ENCODE measurements around the gene WDFY1. TPM values are rescaled to one million over a fixed set of nuclear protein-coding genes. Genes with fewer than 3 reads are reported as not detected.
A peak's percentile ranks its signal among the peaks of the same experiment; 100 is the strongest.

Gene WDFY1
- total RNA-seq, 1 experiment from 2014 or later = 37.5 TPM

DNA sequence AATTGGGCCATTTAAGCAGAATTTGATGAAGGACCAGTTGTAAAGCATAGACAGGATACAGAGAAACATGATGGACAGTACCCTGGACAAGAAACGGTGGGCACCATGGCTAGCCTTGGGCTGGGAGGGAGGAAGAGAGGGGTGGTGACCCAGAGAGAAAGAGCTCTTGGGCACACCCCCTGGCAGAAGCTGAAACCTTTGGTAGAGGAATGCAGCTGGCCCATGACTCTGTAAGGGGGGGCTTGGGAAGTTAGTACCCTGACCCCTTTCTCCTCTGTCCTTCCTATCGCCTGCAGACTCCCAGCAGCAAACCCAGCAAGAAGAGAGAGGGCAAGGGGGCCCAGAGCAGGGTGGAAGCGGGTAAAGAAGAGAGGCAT, 44.7 kb upstream of the WDFY1 start:
- Mint-ChIP-seq H3K4me1 (ENCODE audit: low read depth, unreplicated experiment) (peaks cover 14% of the 10 kb centered on the region), H3K36me3 (ENCODE audit: insufficient read depth, unreplicated experiment) (peaks cover 10% of the 10 kb centered on the region), H3K4me3 (ENCODE audit: low read depth, unreplicated experiment) (no peak overlapping the region), H3K27ac (ENCODE audit: unreplicated experiment) (no peak overlapping the region), H3K27me3 (ENCODE audit: unreplicated experiment) (no peaks in the 10 kb centered on the region), H3K9me3 (ENCODE audit: low read depth, unreplicated experiment) (no peaks in the 10 kb centered on the region)
- CTCF ChIA-PET = interaction anchor here (0.6 to 1.7 kb wide), 3 partner anchors 295 to 733 kb away, joined by 3 to 6 read pairs (median 6); no protein-coding TSS in a partner anchor
- TF ChIP-seq, protein P1, sequence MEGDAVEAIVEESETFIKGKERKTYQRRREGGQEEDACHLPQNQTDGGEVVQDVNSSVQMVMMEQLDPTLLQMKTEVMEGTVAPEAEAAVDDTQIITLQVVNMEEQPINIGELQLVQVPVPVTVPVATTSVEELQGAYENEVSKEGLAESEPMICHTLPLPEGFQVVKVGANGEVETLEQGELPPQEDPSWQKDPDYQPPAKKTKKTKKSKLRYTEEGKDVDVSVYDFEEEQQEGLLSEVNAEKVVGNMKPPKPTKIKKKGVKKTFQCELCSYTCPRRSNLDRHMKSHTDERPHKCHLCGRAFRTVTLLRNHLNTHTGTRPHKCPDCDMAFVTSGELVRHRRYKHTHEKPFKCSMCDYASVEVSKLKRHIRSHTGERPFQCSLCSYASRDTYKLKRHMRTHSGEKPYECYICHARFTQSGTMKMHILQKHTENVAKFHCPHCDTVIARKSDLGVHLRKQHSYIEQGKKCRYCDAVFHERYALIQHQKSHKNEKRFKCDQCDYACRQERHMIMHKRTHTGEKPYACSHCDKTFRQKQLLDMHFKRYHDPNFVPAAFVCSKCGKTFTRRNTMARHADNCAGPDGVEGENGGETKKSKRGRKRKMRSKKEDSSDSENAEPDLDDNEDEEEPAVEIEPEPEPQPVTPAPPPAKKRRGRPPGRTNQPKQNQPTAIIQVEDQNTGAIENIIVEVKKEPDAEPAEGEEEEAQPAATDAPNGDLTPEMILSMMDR (IDR thresholded peaks at IDR 0.05; ENCODE audit: unreplicated experiment) = no peak
- no peak for DNase-seq
- BruUV-seq (replicated peaks) = no TSS peak
- intact Hi-C loops (cut with micrococcal nuclease; ENCODE audit: unreplicated experiment) = loop anchor here (1.0 to 5.0 kb wide), 3 partner anchors 152 to 367 kb away; no protein-coding TSS in a partner anchor

DNA sequence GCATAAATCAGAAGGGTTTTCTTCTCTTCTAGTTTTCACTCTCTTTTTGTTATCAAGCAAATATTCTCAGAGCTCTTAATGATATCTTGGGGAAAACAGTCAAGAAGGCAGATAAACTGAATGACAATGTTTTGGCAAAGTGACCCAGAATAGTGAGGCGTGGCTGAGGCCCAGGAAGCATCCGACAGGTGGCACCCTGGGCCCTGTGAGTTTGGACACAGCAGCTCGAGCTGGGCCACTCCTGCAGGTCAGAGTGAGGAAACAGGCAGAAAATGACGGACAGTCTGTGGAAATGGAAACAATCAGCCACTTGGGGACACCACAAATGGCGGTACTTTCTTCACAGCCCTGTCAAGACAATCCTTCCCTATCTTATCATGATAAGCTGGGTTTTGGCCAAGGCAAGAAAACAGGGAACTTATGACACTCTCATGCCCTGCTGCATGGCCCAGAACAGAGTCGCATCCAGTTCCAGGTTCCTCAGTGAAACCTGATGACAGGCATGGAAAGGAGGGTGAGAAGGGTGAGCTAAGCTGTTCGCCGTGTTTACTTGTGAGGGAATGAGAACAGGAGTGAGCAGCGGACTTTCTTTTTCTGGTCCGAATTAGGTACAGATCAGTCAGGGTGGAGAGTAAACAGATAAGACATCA, 44.2 kb upstream of the WDFY1 start:
- CTCF ChIA-PET = interaction anchor here (1.6 to 1.7 kb wide), 2 partner anchors 295 to 298 kb away, joined by 6 read pairs; no protein-coding TSS in a partner anchor
- no TSS peak for BruUV-seq (replicated peaks)
- peak; percentile 62 for DNase-seq
- TF ChIP-seq, protein P1 (IDR thresholded peaks at IDR 0.05; ENCODE audit: unreplicated experiment) = no peak
- Mint-ChIP-seq H3K9me3 (ENCODE audit: low read depth, unreplicated experiment) (no peaks in the 10 kb centered on the region), H3K4me3 (ENCODE audit: low read depth, unreplicated experiment) (no peak overlapping the region), H3K4me1 (ENCODE audit: low read depth, unreplicated experiment) (peaks cover 9% of the 10 kb centered on the region), H3K36me3 (ENCODE audit: insufficient read depth, unreplicated experiment) (peaks cover 7% of the 10 kb centered on the region), H3K27me3 (ENCODE audit: unreplicated experiment) (no peaks in the 10 kb centered on the region), H3K27ac (ENCODE audit: unreplicated experiment) (no peak overlapping the region)
- intact Hi-C loops (cut with micrococcal nuclease; ENCODE audit: unreplicated experiment) = loop anchor here (1.0 to 5.0 kb wide), 2 partner anchors 295 to 368 kb away; no protein-coding TSS in a partner anchor

DNA sequence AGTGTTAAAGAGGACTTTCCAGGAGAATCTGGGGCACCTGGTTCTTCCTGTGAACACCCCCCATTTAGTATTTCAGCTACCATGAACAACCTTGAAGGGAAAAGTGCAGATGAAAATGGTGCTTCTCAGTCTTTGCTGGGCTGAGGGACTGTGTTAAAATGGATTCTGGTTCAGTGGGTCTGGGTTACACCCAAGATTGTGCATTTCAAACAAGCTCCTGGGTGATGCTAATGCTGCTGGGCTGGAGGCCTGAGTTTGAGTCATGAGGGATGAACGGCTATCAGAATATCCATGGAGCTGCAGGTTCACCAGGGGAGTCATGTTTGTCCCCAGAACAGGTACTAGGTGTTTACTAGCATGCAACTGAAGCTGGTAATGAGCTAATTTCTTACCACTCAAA, 36.1 kb upstream of the WDFY1 start:
- DNase-seq = no peak
- no TSS peak for BruUV-seq (replicated peaks)
- TF ChIP-seq, protein P1 (IDR thresholded peaks at IDR 0.05; ENCODE audit: unreplicated experiment) = no peak
- no peak overlapping the region for H3K27ac Mint-ChIP-seq (ENCODE audit: unreplicated experiment)
- H3K27me3 Mint-ChIP-seq (ENCODE audit: unreplicated experiment) = no peaks in the 10 kb centered on the region
- no peak overlapping the region for H3K4me3 Mint-ChIP-seq (ENCODE audit: low read depth, unreplicated experiment)
- intact Hi-C loops (cut with micrococcal nuclease; ENCODE audit: unreplicated experiment) = no loop called here
- H3K36me3 Mint-ChIP-seq (ENCODE audit: insufficient read depth, unreplicated experiment) = no peaks in the 10 kb centered on the region
- no peaks in the 10 kb centered on the region for H3K9me3 Mint-ChIP-seq (ENCODE audit: low read depth, unreplicated experiment)
- CTCF ChIA-PET = interaction anchor here (0.7 kb wide), 1 partner anchor 13 kb away, joined by 6 read pairs; no protein-coding TSS in a partner anchor
- no peaks in the 10 kb centered on the region for H3K4me1 Mint-ChIP-seq (ENCODE audit: low read depth, unreplicated experiment)

- Mint-ChIP-seq H3K9me3 (ENCODE audit: low read depth, unreplicated experiment) (no peaks in the 10 kb centered on the region), H3K4me1 (ENCODE audit: low read depth, unreplicated experiment) (no peaks in the 10 kb centered on the region), H3K27ac (ENCODE audit: unreplicated experiment) (no peak overlapping the region), H3K27me3 (ENCODE audit: unreplicated experiment) (no peaks in the 10 kb centered on the region), H3K36me3 (ENCODE audit: insufficient read depth, unreplicated experiment) (no peaks in the 10 kb centered on the region), H3K4me3 (ENCODE audit: low read depth, unreplicated experiment) (no peak overlapping the region)
- TF ChIP-seq, protein P1 (IDR thresholded peaks at IDR 0.05; ENCODE audit: unreplicated experiment) = no peak
- intact Hi-C loops (cut with micrococcal nuclease; ENCODE audit: unreplicated experiment) = no loop called here
- DNase-seq = no peak
- CTCF ChIA-PET = interaction anchor here (0.6 kb wide), 1 partner anchor 10 kb away, joined by 4 read pairs; no protein-coding TSS in a partner anchor
- BruUV-seq (replicated peaks) = no TSS peak
Observed at GRCh38 chr2:223980803-223981202, 35.7 kb upstream of the WDFY1 start.

All from Calu3 (cell line).